NCI-H1930 (cell line): ENCODE measurements around the gene AFF4.
"Not testable (repeated sequence)": the region's sequence is repeated elsewhere in the genome, so short reads cannot be mapped to it uniquely, and the experiment has no call there.

Experiments used
- DNase-seq, 2 experiments: peaks; one replicate each; lab custom pipeline; 2025; lab: John Stamatoyannopoulos, UW

AFF4 gene, protein sequence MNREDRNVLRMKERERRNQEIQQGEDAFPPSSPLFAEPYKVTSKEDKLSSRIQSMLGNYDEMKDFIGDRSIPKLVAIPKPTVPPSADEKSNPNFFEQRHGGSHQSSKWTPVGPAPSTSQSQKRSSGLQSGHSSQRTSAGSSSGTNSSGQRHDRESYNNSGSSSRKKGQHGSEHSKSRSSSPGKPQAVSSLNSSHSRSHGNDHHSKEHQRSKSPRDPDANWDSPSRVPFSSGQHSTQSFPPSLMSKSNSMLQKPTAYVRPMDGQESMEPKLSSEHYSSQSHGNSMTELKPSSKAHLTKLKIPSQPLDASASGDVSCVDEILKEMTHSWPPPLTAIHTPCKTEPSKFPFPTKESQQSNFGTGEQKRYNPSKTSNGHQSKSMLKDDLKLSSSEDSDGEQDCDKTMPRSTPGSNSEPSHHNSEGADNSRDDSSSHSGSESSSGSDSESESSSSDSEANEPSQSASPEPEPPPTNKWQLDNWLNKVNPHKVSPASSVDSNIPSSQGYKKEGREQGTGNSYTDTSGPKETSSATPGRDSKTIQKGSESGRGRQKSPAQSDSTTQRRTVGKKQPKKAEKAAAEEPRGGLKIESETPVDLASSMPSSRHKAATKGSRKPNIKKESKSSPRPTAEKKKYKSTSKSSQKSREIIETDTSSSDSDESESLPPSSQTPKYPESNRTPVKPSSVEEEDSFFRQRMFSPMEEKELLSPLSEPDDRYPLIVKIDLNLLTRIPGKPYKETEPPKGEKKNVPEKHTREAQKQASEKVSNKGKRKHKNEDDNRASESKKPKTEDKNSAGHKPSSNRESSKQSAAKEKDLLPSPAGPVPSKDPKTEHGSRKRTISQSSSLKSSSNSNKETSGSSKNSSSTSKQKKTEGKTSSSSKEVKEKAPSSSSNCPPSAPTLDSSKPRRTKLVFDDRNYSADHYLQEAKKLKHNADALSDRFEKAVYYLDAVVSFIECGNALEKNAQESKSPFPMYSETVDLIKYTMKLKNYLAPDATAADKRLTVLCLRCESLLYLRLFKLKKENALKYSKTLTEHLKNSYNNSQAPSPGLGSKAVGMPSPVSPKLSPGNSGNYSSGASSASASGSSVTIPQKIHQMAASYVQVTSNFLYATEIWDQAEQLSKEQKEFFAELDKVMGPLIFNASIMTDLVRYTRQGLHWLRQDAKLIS

DNA sequence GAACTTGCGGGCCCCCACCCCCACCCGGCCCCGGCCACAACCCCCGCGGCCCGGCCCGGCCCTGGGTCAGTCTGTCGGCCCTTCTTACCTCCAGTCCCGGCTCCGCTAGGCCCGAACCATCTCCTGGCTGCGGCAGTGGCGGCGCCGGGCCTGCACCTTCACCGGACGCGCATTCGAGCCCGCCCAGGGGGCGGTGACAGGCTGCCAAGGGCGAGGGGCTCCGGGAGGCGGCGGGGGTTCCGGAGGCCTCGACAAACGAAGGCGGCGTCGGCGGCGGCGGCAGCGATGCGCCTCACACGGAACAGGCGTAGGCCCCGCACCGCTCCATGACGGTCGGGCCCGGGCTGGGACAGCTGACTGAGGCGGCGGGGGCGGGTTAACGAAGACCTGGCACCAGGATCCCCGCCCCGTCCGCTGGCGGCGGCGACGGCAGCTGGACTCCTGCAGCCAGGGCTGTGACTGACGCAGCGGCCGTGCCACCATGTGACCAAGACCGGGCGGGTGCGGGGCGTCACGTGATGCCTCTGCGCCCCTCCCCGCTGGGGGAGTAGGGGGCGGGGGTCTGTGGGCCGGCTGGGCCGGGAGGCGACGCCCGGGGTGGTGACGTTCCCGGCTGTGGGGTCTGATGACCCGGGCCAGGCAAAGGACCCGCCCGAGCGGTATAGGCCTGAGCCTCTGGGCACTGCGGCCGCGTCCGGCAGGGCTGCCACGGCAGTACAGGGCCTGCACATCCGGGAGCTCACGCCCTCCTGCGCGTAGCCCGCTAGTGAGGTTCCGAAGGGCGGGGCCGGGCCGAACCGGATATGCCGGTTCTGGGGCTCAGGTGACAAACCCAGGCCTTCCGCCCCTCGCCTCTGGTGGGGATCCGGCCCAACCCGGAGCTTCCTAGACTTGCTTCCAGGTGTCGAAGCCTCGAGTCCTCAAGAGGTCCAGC lies at the start of gene AFF4:
Gene AFF4 (minus strand): TSS at position 464 of the 934 bp plus-strand sequence. CDS start 26,445 bp downstream, outside the sequence.
- DNase-seq = peak; percentile 84 to 86

- DNase-seq = not testable (repeated sequence)
Observed at GRCh38 chr5:133008455-133008854, 45.0 kb upstream of the AFF4 start.

DNA sequence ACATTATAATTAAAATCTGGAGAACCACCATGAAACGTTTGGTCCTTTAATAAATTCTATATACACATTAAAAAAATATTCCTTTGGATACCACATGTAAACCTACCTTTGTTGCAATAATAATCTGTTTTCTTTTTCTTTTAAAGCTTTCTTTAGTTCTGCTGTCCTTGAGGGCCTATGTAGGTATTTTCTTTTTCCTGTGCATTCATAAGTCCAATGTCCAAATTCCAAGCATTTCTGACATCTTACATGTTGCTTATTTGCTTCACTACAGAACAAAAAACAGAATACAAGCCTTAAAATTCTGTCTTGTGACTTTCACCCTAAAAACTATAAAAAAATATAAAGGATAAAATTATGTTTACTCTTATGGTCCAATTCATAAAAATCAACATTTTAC lies 43.2 kb upstream of the AFF4 start:
- no peak for DNase-seq

DNA sequence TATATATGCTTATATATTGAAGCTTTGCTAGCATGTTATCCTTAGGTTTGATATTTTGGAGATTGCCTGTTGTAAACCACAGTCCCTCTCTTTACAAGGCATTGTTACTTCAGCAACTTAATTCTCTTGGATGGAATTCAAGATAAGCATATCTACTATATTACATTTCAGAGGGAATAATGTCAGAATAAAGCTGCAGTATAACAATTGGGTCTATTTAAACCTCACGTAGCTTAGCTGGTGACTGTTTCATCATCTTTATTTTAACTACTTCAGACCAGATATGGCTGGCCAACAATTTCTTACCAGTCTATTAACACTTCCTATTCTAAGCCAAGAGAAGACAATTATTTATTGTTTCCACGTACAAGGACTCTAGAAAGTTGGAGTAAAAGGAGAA lies 35.8 kb upstream of the AFF4 start:
- no peak for DNase-seq

GRCh38 chr5:132998556-132998955 lies 35.1 kb upstream of the AFF4 start:
- DNase-seq = no peak

DNA sequence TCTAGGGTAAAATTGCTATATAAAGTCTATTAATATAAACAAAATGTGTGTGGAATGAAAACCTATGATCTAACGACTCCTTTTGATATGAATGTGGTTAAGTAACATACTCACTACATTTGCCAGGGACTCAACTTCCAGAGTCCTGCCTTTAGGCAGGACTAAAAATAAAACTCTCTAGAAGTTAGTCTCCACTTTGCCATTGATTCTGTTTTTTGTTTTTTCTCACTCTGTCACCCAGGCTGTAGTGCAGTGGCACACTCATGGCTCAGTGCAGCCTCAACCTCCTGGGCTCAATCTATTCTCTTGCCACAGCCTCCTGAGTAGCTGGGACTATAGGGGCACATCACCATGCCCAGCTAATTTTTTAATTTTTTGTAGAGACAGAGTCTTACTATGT lies 32.9 kb upstream of the AFF4 start:
- DNase-seq = no peak

DNA sequence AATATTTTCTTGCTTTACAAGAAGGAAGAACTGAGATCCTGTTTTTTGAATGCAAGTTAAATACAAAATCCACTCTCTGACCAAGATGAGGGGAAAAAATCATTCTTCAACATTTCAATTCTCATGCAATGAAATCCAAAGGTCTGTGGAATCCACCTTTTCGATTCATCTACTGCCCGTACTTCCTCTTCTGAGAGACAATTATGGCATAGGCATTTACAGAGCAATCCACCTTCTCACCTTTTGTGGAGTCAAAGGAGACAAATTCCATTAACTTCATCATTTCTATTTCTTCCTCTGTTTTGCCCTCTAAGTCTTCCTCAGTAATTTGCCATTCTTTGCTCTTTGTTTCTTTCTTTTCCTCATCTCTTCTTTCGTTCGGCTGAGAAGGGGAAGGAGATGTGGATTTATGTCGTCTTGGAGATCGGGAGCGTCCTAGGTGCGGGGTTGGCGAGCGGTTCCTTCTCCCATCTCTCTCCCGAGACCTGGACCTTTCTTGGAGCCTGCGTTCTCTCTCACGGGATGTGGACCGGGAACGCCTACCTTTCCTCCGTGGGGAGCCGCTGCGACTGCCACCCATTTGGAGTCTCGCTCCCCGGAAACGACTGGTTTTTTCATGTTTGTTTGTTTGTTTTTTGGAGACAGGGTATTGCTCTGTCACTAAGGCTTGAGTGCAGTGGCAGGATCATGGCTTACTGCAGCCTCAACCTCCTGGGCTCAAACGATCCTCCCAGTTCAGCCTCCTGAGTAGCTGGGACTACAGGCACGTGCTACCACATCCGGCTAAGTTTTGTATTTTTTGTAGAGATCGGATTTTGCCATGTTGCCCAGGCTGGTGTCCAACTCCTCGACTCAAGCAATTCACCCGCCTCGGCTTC lies 24.3 kb upstream of the AFF4 start:
- DNase-seq = no peak

DNA sequence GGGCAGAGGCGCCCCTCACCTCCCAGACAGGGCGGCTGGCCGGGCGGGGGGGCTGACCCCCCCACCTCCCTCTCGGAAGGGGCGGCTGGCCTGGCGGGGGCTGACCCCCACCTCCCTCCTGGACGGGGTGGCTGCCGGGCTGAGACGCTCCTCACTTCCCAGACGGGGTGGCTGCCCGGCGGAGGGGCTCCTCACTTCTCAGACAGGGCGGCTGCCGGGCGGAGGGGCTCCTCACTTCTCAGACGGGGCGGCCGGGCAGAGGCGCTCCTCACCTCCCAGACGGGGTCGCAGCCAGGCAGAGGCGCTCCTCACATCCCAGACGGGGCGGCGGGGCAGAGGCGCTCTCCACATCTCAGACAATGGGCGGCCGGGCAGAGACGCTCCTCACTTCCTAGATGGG lies 19.5 kb upstream of the AFF4 start:
- DNase-seq = not testable (repeated sequence)

- no peak for DNase-seq
Observed at GRCh38 chr5:132981288-132981687, 17.9 kb upstream of the AFF4 start.

DNA sequence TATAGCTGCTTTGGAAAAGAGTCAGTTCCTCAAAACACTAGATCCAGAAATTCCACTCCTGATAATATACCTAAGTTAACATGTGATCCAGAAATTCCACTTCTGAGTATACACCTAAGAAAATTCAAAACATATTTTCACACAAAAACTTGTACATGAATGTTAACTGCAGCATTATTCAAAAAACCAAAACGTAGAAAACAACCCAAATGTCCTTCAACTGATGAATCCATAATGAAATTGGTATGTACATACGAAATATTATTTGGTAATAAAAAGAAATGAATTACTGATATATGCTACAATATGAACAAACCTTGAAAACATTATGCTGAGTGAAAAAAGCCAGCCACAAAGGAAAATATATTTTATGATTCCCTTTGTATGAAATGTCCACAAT lies 16.5 kb upstream of the AFF4 start:
- DNase-seq = no peak

- no peak for DNase-seq
Observed at GRCh38 chr5:132979367-132979940, 16.0 kb upstream of the AFF4 start.

GRCh38 chr5:132976852-132977251 lies 13.4 kb upstream of the AFF4 start:
- no peak for DNase-seq

- not testable (repeated sequence) for DNase-seq
Observed at GRCh38 chr5:132972436-132972828, 9.0 kb upstream of the AFF4 start.

GRCh38 chr5:132971483-132972435 lies 8.3 kb upstream of the AFF4 start:
- no peak for DNase-seq

- DNase-seq = no peak
Observed at GRCh38 chr5:132965120-132965519, 1.7 kb upstream of the AFF4 start.

DNA sequence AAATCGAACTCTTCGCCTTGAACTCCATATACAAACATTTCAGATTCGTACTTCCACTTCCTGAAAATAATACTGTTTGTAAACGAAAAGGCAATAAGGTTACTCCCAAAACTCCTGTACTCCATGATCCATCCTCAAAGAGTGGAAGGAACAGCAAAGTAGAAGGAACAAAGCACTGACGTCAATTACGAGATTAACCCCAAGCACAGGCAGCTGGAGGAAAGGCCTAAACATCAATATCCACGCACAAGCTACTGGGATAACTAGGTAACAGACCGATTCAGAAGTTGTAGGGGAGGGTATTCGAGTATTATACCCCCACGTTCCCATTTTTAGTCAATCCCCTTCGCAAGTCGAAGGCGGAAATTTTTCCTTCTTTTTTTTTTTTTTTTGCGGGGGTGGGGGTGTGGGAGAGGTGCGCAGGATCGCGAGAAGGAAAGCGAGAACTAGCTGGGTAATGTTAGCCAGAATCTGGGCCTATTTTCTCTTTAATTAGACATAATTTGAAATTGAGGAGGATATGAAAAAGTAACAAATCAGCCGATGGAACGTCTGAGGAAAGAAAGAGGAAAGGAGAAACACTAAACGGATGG lies 909 bp downstream of the AFF4 start:
- peak in 1 of 2 experiments; percentile 1 for DNase-seq

DNA sequence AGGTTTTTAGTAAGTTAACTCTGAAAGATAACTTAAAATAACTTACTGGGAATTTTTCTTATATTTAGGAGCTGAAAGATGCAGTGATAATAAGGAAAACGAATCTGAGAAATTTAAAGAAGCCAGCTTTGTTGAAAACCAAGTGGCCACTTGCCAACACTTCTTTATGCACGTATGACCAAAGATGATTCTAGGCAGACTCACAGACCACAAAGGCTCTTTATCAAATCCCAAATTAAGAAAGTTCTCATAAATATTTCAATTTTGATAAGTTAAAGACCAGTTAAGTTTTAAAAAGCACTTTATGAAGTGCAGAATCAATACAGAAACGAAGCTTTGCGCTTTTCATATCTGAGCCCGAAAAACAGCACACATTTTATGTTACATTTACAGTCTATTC lies 1.5 kb downstream of the AFF4 start:
- DNase-seq = no peak

DNA sequence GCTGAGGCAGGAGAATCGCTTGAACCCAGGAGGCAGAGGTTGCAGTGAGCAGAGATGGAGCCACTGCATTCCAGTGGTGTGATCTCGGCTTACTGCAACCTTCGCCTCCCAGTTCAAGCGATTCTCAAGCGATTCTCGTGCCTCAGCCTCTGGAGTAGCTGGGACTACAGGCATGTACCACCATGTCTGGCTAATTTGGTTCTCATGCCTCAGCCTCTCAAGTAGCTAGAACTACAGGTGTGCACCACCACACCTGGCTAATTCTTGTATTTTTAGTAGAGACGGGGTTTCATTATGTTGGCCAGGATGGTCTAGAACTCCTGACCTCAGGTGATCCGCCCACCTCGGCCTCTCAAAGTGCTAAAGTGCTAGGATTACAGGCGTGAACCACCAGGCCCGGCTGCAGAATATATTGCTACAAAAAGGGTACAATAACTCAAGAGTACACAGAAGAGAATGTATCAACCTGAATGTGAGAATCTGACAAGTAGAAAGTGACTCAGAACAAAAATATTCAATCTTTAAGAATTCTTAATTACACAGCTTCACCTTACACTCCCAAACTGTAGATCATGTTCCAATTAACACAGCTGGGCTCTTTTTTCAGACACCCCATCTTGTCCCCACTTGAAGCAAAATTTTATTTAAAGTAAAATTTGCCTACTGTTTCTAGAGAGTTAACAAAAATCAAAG lies 2.2 kb downstream of the AFF4 start:
- DNase-seq = not testable (repeated sequence)
